ENCODE data around the gene SIRT6.

DNA sequence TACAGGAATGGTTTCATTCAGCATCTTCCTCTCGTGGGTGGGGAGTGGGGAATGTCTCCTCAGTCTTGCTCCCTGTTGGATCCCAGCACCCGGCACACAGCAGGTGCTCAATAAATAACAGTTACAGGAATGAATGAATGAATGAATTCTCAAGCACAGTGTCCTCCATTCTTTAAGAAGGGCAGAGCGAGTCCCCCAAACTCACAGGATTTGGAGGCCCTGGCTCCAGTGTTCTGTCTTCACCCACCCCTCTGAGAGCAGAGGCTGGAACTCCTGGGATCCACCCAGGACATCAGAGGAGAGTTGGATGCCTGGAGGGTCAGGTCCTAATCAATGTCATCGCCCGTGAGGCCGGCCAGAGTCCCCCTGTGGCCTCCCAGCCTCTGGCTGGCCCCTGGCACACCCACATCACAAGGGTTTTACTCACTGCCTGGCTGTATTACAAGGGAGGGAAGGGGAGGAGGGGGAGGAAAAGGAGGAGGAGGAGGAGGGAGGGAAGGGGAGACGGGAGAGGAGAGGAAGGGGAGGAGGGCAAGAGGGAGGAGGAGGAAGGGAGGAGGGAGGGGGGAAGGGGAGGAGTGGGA lies 37.6 kb downstream of the SIRT6 start:
- TF ChIP-seq, protein P1, sequence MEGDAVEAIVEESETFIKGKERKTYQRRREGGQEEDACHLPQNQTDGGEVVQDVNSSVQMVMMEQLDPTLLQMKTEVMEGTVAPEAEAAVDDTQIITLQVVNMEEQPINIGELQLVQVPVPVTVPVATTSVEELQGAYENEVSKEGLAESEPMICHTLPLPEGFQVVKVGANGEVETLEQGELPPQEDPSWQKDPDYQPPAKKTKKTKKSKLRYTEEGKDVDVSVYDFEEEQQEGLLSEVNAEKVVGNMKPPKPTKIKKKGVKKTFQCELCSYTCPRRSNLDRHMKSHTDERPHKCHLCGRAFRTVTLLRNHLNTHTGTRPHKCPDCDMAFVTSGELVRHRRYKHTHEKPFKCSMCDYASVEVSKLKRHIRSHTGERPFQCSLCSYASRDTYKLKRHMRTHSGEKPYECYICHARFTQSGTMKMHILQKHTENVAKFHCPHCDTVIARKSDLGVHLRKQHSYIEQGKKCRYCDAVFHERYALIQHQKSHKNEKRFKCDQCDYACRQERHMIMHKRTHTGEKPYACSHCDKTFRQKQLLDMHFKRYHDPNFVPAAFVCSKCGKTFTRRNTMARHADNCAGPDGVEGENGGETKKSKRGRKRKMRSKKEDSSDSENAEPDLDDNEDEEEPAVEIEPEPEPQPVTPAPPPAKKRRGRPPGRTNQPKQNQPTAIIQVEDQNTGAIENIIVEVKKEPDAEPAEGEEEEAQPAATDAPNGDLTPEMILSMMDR (IDR thresholded peaks at IDR 0.05): no peak
- TF ChIP-seq POLR2A (IDR thresholded peaks at IDR 0.05): no peak
- TF ChIP-seq POLR2AphosphoS5 (IDR thresholded peaks at IDR 0.05): no peak
- no peak for TF ChIP-seq EP300 (IDR thresholded peaks at IDR 0.05)

Data from stomach (tissue), 4 donors.